ENCODE data around the gene BOK. TPM values are rescaled to one million over a fixed set of nuclear protein-coding genes. Genes with fewer than 3 reads are reported as not detected.

The BOK gene
- total RNA-seq, 2 experiments from 2014 or later, result 0.08 to 0.15 TPM

GRCh38 chr2:241555711-241556110, 2.8 kb upstream of the BOK start:
- POLR2A ChIA-PET, result no interaction called here
- Mint-ChIP-seq H3K4me3 (no peak overlapping the region), H3K36me3 (ENCODE audit: low read depth) (no peaks in the 10 kb centered on the region), H3K27me3 (peaks cover 39% of the 10 kb centered on the region), H3K9me3 (no peaks in the 10 kb centered on the region), H3K27ac (no peak overlapping the region), H3K4me1 (peaks cover 13% of the 10 kb centered on the region)
- CTCF ChIA-PET, result no interaction called here
- DNase-seq, result no peak

GRCh38 chr2:241556746-241557145, 1.8 kb upstream of the BOK start:
- H3K9me3 Mint-ChIP-seq, result no peaks in the 10 kb centered on the region
- peaks cover 13% of the 10 kb centered on the region for H3K4me1 Mint-ChIP-seq
- H3K27me3 Mint-ChIP-seq, result peaks cover 39% of the 10 kb centered on the region
- CTCF ChIA-PET, result no interaction called here
- DNase-seq, result no peak
- H3K4me3 Mint-ChIP-seq, result no peak overlapping the region
- POLR2A ChIA-PET, result no interaction called here
- H3K27ac Mint-ChIP-seq, result no peak overlapping the region
- H3K36me3 Mint-ChIP-seq (ENCODE audit: low read depth), result no peaks in the 10 kb centered on the region

GRCh38 chr2:241559323-241560161, 997 bp downstream of the BOK start:
- peak overlapping the region; percentile 15 for H3K4me3 Mint-ChIP-seq
- H3K36me3 Mint-ChIP-seq (ENCODE audit: low read depth), result no peaks in the 10 kb centered on the region
- peaks cover 13% of the 10 kb centered on the region for H3K4me1 Mint-ChIP-seq
- ChIA-PET CTCF (interaction anchor here (0.6 kb wide), 1 partner anchor 481 kb away, joined by 3 read pairs; no protein-coding TSS in a partner anchor), POLR2A (no interaction called here)
- peaks cover 36% of the 10 kb centered on the region for H3K27me3 Mint-ChIP-seq
- no peak overlapping the region for H3K27ac Mint-ChIP-seq
- no peak for DNase-seq
- no peaks in the 10 kb centered on the region for H3K9me3 Mint-ChIP-seq

GRCh38 chr2:241560162-241560882, 1.8 kb downstream of the BOK start:
- peak overlapping the region; percentile 15 for H3K4me3 Mint-ChIP-seq
- no peaks in the 10 kb centered on the region for H3K9me3 Mint-ChIP-seq
- no peak for DNase-seq
- ChIA-PET POLR2A (no interaction called here), CTCF (no interaction called here)
- H3K27ac Mint-ChIP-seq, result no peak overlapping the region
- H3K27me3 Mint-ChIP-seq, result peaks cover 34% of the 10 kb centered on the region
- peaks cover 13% of the 10 kb centered on the region for H3K4me1 Mint-ChIP-seq
- no peaks in the 10 kb centered on the region for H3K36me3 Mint-ChIP-seq (ENCODE audit: low read depth)

- no peak overlapping the region for H3K27ac Mint-ChIP-seq
- ChIA-PET CTCF (no interaction called here), POLR2A (no interaction called here)
- H3K27me3 Mint-ChIP-seq, result peaks cover 32% of the 10 kb centered on the region
- H3K4me1 Mint-ChIP-seq, result peaks cover 8% of the 10 kb centered on the region
- no peak overlapping the region for H3K4me3 Mint-ChIP-seq
- H3K9me3 Mint-ChIP-seq, result no peaks in the 10 kb centered on the region
- H3K36me3 Mint-ChIP-seq (ENCODE audit: low read depth), result no peaks in the 10 kb centered on the region
- DNase-seq, result no peak
Observed at GRCh38 chr2:241560883-241561474, 2.4 kb downstream of the BOK start.

GRCh38 chr2:241561832-241562231, 3.3 kb downstream of the BOK start:
- Mint-ChIP-seq H3K27me3 (peaks cover 26% of the 10 kb centered on the region), H3K4me1 (peaks cover 7% of the 10 kb centered on the region), H3K9me3 (no peaks in the 10 kb centered on the region), H3K36me3 (ENCODE audit: low read depth) (no peaks in the 10 kb centered on the region), H3K27ac (no peak overlapping the region), H3K4me3 (no peak overlapping the region)
- ChIA-PET CTCF (no interaction called here), POLR2A (no interaction called here)
- DNase-seq, result no peak

- peaks cover 7% of the 10 kb centered on the region for H3K4me1 Mint-ChIP-seq
- CTCF ChIA-PET, result no interaction called here
- H3K36me3 Mint-ChIP-seq (ENCODE audit: low read depth), result no peaks in the 10 kb centered on the region
- H3K27ac Mint-ChIP-seq, result no peak overlapping the region
- DNase-seq, result no peak
- POLR2A ChIA-PET, result no interaction called here
- H3K4me3 Mint-ChIP-seq, result no peak overlapping the region
- peaks cover 21% of the 10 kb centered on the region for H3K27me3 Mint-ChIP-seq
- no peaks in the 10 kb centered on the region for H3K9me3 Mint-ChIP-seq
Observed at GRCh38 chr2:241562269-241562891, 3.8 kb downstream of the BOK start.

- ChIA-PET CTCF (no interaction called here), POLR2A (no interaction called here)
- H3K36me3 Mint-ChIP-seq (ENCODE audit: low read depth), result no peaks in the 10 kb centered on the region
- H3K9me3 Mint-ChIP-seq, result no peaks in the 10 kb centered on the region
- peaks cover 7% of the 10 kb centered on the region for H3K4me1 Mint-ChIP-seq
- no peak overlapping the region for H3K4me3 Mint-ChIP-seq
- H3K27ac Mint-ChIP-seq, result no peak overlapping the region
- peaks cover 14% of the 10 kb centered on the region for H3K27me3 Mint-ChIP-seq
- DNase-seq, result no peak
Observed at GRCh38 chr2:241563031-241563507, 4.5 kb downstream of the BOK start.

- no peaks in the 10 kb centered on the region for H3K36me3 Mint-ChIP-seq (ENCODE audit: low read depth)
- DNase-seq, result no peak
- no peaks in the 10 kb centered on the region for H3K9me3 Mint-ChIP-seq
- H3K4me1 Mint-ChIP-seq, result peaks cover 3% of the 10 kb centered on the region
- no peak overlapping the region for H3K27ac Mint-ChIP-seq
- H3K4me3 Mint-ChIP-seq, result no peak overlapping the region
- POLR2A ChIA-PET, result no interaction called here
- H3K27me3 Mint-ChIP-seq, result peaks cover 10% of the 10 kb centered on the region
- CTCF ChIA-PET, result no interaction called here
Observed at GRCh38 chr2:241563571-241563980, 5.0 kb downstream of the BOK start.

GRCh38 chr2:241563981-241564595, 5.5 kb downstream of the BOK start:
- Mint-ChIP-seq H3K4me3 (no peak overlapping the region), H3K9me3 (no peaks in the 10 kb centered on the region), H3K27ac (no peak overlapping the region), H3K4me1 (peaks cover 3% of the 10 kb centered on the region), H3K36me3 (ENCODE audit: low read depth) (no peaks in the 10 kb centered on the region), H3K27me3 (peaks cover 10% of the 10 kb centered on the region)
- ChIA-PET CTCF (no interaction called here), POLR2A (no interaction called here)
- DNase-seq, result no peak

GRCh38 chr2:241564596-241565410, 6.3 kb downstream of the BOK start:
- no peak overlapping the region for H3K27ac Mint-ChIP-seq
- no peaks in the 10 kb centered on the region for H3K9me3 Mint-ChIP-seq
- ChIA-PET POLR2A (no interaction called here), CTCF (no interaction called here)
- no peaks in the 10 kb centered on the region for H3K36me3 Mint-ChIP-seq (ENCODE audit: low read depth)
- H3K27me3 Mint-ChIP-seq, result peaks cover 8% of the 10 kb centered on the region
- DNase-seq, result no peak
- peaks cover 2% of the 10 kb centered on the region for H3K4me1 Mint-ChIP-seq
- H3K4me3 Mint-ChIP-seq, result no peak overlapping the region

GRCh38 chr2:241565411-241565810, 6.9 kb downstream of the BOK start:
- Mint-ChIP-seq H3K9me3 (no peaks in the 10 kb centered on the region), H3K27me3 (peaks cover 2% of the 10 kb centered on the region), H3K4me3 (no peak overlapping the region), H3K4me1 (no peaks in the 10 kb centered on the region), H3K36me3 (ENCODE audit: low read depth) (no peaks in the 10 kb centered on the region), H3K27ac (no peak overlapping the region)
- ChIA-PET CTCF (no interaction called here), POLR2A (no interaction called here)
- DNase-seq, result no peak

Measured in activated CD4-positive, alpha-beta memory T cell treated with anti-CD3 and anti-CD28 coated beads, Interleukin-2, amount 10 ng/mL, durations not matched to agents 7 days and 5 days (primary cell).